ENCODE results near the gene MCEMP1.
A peak's percentile ranks its signal among the peaks of the same experiment; 100 is the strongest.

MCEMP1 gene

DNA sequence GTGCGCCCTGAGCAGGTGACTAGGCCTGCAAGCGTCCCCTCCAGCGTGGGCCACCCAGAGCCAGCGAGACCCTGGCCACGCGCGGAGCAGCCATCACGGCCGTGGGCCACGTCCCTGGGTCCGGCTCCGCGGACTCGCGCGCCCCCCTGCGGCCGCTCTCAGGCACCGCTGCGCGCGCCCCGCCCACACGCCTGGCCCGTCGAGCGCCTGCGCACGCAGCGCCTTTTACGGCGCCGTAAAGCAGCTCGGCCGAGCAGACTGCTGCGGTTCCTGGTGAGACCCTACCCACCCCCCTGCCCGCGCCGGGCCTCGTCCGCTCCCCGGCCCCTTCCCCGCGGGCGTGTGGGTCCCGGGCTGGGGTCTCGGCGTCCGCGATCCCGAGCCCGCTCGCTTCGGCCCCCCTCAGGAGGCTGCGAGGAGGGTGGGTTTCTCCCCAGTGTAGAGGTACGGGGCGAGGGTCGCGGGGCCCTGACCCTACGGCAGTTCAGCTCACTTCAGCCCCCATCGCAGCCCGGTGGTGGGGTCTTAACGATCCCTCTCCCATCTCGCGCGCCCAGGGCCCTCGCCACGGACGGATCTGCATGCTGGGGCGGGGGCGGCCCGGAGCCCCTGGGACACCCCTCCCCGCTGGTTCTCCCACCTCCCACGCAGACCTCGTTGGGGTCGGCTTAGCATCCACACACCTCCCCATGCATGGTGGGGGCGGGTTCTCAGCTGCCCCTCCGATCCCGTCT is 3.9 kb downstream of the MCEMP1 start, which contains the start of gene TRAPPC5:
TRAPPC5 (plus strand) TSS at position 228 of the 734 bp plus-strand sequence. CDS start 1,421 bp downstream, outside the sequence.
- no peaks in the 10 kb centered on the region for H3K9me3 ChIP-seq (ENCODE audit: control insufficient read depth in 1 of 2, low read length in 2 of 2)
- peaks cover 7 to 14% of the 10 kb centered on the region in 2 donors for H3K27me3 ChIP-seq (ENCODE audit: control insufficient read depth in 1 of 2, insufficient read depth in 2 of 2, low read length in 2 of 2)
- H3K27ac ChIP-seq (ENCODE audit: low read depth, low read length), result peak within 1 kb of the TSS; percentile 62
- peak within 1 kb of the TSS; percentile 83 to 93 for H3K4me3 ChIP-seq (ENCODE audit: low read depth in 1 of 2, low read length in 2 of 2)
- peaks cover 0 to 12% of the 10 kb centered on the region in 2 donors for H3K36me3 ChIP-seq (ENCODE audit: control insufficient read depth in 1 of 2, insufficient read depth in 2 of 2, low read length in 2 of 2)
- H3K9ac ChIP-seq (ENCODE audit: low read depth in 1 of 2, low read length in 2 of 2), result peak within 1 kb of the TSS; percentile 92 to 94
- peaks cover 6 to 27% of the 10 kb centered on the region in 2 donors for H3K4me1 ChIP-seq (ENCODE audit: control insufficient read depth in 1 of 2, insufficient read depth in 2 of 2, low read length in 2 of 2)

- Histone ChIP-seq H3K9me3 (ENCODE audit: control insufficient read depth in 1 of 2, low read length in 2 of 2) (no peaks in the 10 kb centered on the region), H3K9ac (ENCODE audit: low read depth in 1 of 2, low read length in 2 of 2) (peak overlapping the region; percentile 92 to 94), H3K27me3 (ENCODE audit: control insufficient read depth in 1 of 2, insufficient read depth in 2 of 2, low read length in 2 of 2) (peaks cover 5 to 14% of the 10 kb centered on the region in 2 donors)
These were observed 4.7 kb downstream of the MCEMP1 start for GRCh38 chr19:7681340-7682174.

DNA sequence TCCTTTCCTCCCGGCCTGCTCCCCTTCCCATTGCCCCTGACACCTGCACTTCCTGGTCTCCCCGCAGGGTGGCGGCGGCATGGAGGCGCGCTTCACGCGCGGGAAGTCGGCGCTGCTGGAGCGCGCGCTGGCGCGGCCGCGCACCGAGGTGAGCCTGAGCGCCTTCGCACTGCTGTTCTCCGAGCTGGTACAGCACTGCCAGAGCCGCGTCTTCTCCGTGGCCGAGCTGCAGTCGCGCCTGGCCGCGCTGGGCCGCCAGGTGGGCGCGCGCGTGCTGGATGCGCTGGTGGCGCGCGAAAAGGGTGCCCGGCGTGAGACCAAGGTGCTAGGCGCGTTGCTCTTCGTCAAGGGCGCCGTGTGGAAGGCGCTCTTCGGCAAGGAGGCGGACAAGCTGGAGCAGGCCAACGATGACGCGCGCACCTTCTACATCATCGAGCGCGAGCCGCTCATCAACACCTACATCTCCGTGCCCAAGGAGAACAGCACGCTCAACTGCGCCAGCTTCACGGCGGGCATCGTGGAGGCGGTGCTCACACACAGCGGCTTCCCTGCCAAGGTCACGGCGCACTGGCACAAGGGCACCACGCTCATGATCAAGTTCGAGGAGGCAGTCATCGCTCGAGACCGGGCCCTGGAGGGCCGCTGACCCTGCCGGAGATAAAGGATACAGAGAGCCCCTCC is 5.4 kb downstream of the MCEMP1 start:
- no peak overlapping the region for H3K27ac ChIP-seq (ENCODE audit: low read depth, low read length)

More at GRCh38 chr19:7681340-7682174, 4.7 kb downstream of the MCEMP1 start:
- Histone ChIP-seq H3K27ac (ENCODE audit: low read depth, low read length) (no peak overlapping the region), H3K4me3 (ENCODE audit: low read depth in 1 of 2, low read length in 2 of 2) (peak overlapping the region; percentile 83 to 93), H3K36me3 (ENCODE audit: control insufficient read depth in 1 of 2, insufficient read depth in 2 of 2, low read length in 2 of 2) (peaks cover 0 to 12% of the 10 kb centered on the region in 2 donors), H3K4me1 (ENCODE audit: control insufficient read depth in 1 of 2, insufficient read depth in 2 of 2, low read length in 2 of 2) (peaks cover 6 to 25% of the 10 kb centered on the region in 2 donors)

DNA sequence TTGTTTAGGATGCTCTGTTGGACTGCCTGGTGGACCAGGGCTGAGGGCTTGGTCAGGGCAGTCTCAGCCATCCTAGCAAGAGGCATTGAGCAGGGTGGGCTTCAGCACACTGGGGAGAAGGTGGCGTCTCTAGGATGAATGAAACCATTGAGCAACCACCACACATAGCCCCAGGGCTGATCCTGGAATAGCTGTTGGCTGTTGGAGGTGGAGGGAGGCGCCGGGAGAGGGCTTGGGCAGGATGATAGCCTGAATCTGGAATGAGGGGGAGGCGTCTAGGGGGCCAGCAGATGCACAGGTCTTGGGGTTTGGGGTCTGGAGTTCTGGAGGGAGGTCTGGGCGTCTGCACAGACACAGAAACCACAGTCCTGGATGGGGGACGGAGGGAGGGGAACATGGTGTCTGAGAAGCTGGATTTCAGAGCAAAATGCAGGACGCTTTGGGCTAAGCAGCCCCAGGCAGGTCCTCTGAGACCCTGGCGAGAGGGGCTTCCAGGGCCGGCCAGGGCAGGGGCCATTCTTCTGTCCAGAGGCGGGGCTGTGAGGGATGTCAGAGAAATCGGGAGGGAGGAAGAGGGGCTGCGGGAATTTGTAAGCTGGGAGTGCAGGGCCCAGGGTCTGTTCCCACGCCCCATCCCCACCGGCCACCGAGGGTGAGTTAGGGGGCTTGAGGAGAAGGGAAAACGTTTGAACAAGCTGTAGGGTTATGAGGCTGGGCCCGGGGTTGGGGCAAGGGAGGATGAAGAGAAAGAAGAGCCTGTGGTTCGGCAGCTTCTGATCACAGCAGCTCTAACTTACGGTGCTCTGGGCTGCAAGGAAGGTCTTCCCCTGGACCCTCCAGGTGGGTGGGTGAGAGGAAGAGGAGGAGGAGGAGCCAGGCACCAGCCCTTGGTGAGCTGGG is 8.9 kb downstream of the MCEMP1 start:
- no peak overlapping the region for H3K9ac ChIP-seq (ENCODE audit: low read depth in 1 of 2, low read length in 2 of 2)

More for the DNA sequence above, 5.4 kb downstream of the MCEMP1 start:
- Histone ChIP-seq H3K4me1 (ENCODE audit: control insufficient read depth in 1 of 2, insufficient read depth in 2 of 2, low read length in 2 of 2) (peaks cover 6 to 23% of the 10 kb centered on the region in 2 donors), H3K9ac (ENCODE audit: low read depth in 1 of 2, low read length in 2 of 2) (no peak overlapping the region), H3K4me3 (ENCODE audit: low read depth in 1 of 2, low read length in 2 of 2) (peak overlapping the region in 1 of 2 donors; percentile 93), H3K27me3 (ENCODE audit: control insufficient read depth in 1 of 2, insufficient read depth in 2 of 2, low read length in 2 of 2) (peaks cover 5 to 14% of the 10 kb centered on the region in 2 donors), H3K36me3 (ENCODE audit: control insufficient read depth in 1 of 2, insufficient read depth in 2 of 2, low read length in 2 of 2) (peaks cover 0 to 12% of the 10 kb centered on the region in 2 donors), H3K9me3 (ENCODE audit: control insufficient read depth in 1 of 2, low read length in 2 of 2) (no peaks in the 10 kb centered on the region)

DNA sequence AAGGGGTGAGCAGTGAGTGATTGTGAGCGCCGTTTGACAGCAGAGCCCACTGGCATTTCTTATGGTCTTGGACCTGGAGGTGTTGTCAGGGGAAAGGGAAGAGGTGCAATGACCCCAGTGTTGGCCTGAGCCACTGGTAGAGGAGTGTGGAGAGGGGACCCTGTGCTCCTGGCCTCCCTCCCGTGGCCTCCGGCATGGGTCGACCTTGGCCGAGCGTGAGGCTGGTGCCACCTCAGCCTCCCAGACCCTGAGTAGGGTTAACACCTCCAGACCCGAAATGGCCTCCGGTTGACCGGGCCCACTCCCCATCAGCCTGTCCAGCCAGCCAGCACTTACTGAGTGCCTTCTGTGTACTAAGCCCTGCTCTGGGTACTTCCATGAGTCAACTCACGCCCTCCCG is 10.3 kb downstream of the MCEMP1 start:
- Histone ChIP-seq H3K4me1 (ENCODE audit: control insufficient read depth in 1 of 2, insufficient read depth in 2 of 2, low read length in 2 of 2) (no peaks in the 10 kb centered on the region), H3K9me3 (ENCODE audit: control insufficient read depth in 1 of 2, low read length in 2 of 2) (no peaks in the 10 kb centered on the region), H3K9ac (ENCODE audit: low read depth in 1 of 2, low read length in 2 of 2) (no peak overlapping the region), H3K27ac (ENCODE audit: low read depth, low read length) (no peak overlapping the region), H3K27me3 (ENCODE audit: control insufficient read depth in 1 of 2, insufficient read depth in 2 of 2, low read length in 2 of 2) (no peaks in the 10 kb centered on the region), H3K36me3 (ENCODE audit: control insufficient read depth in 1 of 2, insufficient read depth in 2 of 2, low read length in 2 of 2) (peaks cover 0 to 12% of the 10 kb centered on the region in 2 donors), H3K4me3 (ENCODE audit: low read depth in 1 of 2, low read length in 2 of 2) (no peak overlapping the region)

More for the DNA sequence above, 8.9 kb downstream of the MCEMP1 start:
- no peak overlapping the region for H3K27ac ChIP-seq (ENCODE audit: low read depth, low read length)
- no peak overlapping the region for H3K4me3 ChIP-seq (ENCODE audit: low read depth in 1 of 2, low read length in 2 of 2)
- H3K9me3 ChIP-seq (ENCODE audit: control insufficient read depth in 1 of 2, low read length in 2 of 2), result no peaks in the 10 kb centered on the region
- H3K27me3 ChIP-seq (ENCODE audit: control insufficient read depth in 1 of 2, insufficient read depth in 2 of 2, low read length in 2 of 2), result no peaks in the 10 kb centered on the region
- peaks cover 0 to 9% of the 10 kb centered on the region in 2 donors for H3K4me1 ChIP-seq (ENCODE audit: control insufficient read depth in 1 of 2, insufficient read depth in 2 of 2, low read length in 2 of 2)
- H3K36me3 ChIP-seq (ENCODE audit: control insufficient read depth in 1 of 2, insufficient read depth in 2 of 2, low read length in 2 of 2), result peaks cover 0 to 12% of the 10 kb centered on the region in 2 donors

DNA sequence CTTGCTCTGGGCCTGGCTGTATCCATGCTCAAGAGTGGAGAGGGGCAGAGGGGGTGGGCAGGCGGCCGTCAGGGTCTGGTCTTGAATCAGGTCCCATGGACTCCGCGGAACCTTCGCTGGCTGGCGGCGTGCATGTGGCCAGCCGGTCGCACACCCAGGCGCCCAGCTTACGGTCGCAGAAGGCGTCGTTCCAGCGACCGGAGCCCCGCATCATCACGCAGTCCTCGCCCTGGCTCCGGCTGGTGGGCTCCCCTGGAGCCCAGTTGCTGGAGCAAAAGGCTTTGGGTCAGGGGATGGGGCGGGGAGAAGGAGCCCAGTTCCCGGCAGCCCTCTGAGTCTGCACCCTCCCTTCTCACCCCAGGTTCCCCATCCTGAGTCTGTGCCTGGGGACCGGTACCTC is 12.3 kb downstream of the MCEMP1 start:
- Histone ChIP-seq H3K27me3 (ENCODE audit: control insufficient read depth in 1 of 2, insufficient read depth in 2 of 2, low read length in 2 of 2) (no peaks in the 10 kb centered on the region), H3K4me3 (ENCODE audit: low read depth in 1 of 2, low read length in 2 of 2) (no peak overlapping the region), H3K27ac (ENCODE audit: low read depth, low read length) (no peak overlapping the region), H3K9me3 (ENCODE audit: control insufficient read depth in 1 of 2, low read length in 2 of 2) (no peaks in the 10 kb centered on the region), H3K36me3 (ENCODE audit: control insufficient read depth in 1 of 2, insufficient read depth in 2 of 2, low read length in 2 of 2) (no peaks in the 10 kb centered on the region), H3K4me1 (ENCODE audit: control insufficient read depth in 1 of 2, insufficient read depth in 2 of 2, low read length in 2 of 2) (no peaks in the 10 kb centered on the region), H3K9ac (ENCODE audit: low read depth in 1 of 2, low read length in 2 of 2) (no peak overlapping the region)

GRCh38 chr19:7690779-7691258 is 13.9 kb downstream of the MCEMP1 start:
- no peak overlapping the region for H3K9ac ChIP-seq (ENCODE audit: low read depth in 1 of 2, low read length in 2 of 2)
- no peaks in the 10 kb centered on the region for H3K27me3 ChIP-seq (ENCODE audit: control insufficient read depth in 1 of 2, insufficient read depth in 2 of 2, low read length in 2 of 2)
- no peaks in the 10 kb centered on the region for H3K9me3 ChIP-seq (ENCODE audit: control insufficient read depth in 1 of 2, low read length in 2 of 2)
- H3K4me1 ChIP-seq (ENCODE audit: control insufficient read depth in 1 of 2, insufficient read depth in 2 of 2, low read length in 2 of 2), result no peaks in the 10 kb centered on the region
- H3K4me3 ChIP-seq (ENCODE audit: low read depth in 1 of 2, low read length in 2 of 2), result no peak overlapping the region
- no peak overlapping the region for H3K27ac ChIP-seq (ENCODE audit: low read depth, low read length)
- H3K36me3 ChIP-seq (ENCODE audit: control insufficient read depth in 1 of 2, insufficient read depth in 2 of 2, low read length in 2 of 2), result no peaks in the 10 kb centered on the region

- no peaks in the 10 kb centered on the region for H3K4me1 ChIP-seq (ENCODE audit: control insufficient read depth in 1 of 2, insufficient read depth in 2 of 2, low read length in 2 of 2)
- H3K9ac ChIP-seq (ENCODE audit: low read depth in 1 of 2, low read length in 2 of 2), result no peak overlapping the region
- H3K27me3 ChIP-seq (ENCODE audit: control insufficient read depth in 1 of 2, insufficient read depth in 2 of 2, low read length in 2 of 2), result no peaks in the 10 kb centered on the region
- H3K9me3 ChIP-seq (ENCODE audit: control insufficient read depth in 1 of 2, low read length in 2 of 2), result no peaks in the 10 kb centered on the region
- H3K4me3 ChIP-seq (ENCODE audit: low read depth in 1 of 2, low read length in 2 of 2), result no peak overlapping the region
- H3K27ac ChIP-seq (ENCODE audit: low read depth, low read length), result no peak overlapping the region
- H3K36me3 ChIP-seq (ENCODE audit: control insufficient read depth in 1 of 2, insufficient read depth in 2 of 2, low read length in 2 of 2), result no peaks in the 10 kb centered on the region
These were observed 14.6 kb downstream of the MCEMP1 start for GRCh38 chr19:7691497-7691896.

GRCh38 chr19:7692417-7693088 is 15.7 kb downstream of the MCEMP1 start:
- H3K9me3 ChIP-seq (ENCODE audit: control insufficient read depth in 1 of 2, low read length in 2 of 2), result no peaks in the 10 kb centered on the region
- no peaks in the 10 kb centered on the region for H3K4me1 ChIP-seq (ENCODE audit: control insufficient read depth in 1 of 2, insufficient read depth in 2 of 2, low read length in 2 of 2)
- H3K27ac ChIP-seq (ENCODE audit: low read depth, low read length), result no peak overlapping the region
- H3K4me3 ChIP-seq (ENCODE audit: low read depth in 1 of 2, low read length in 2 of 2), result no peak overlapping the region
- no peaks in the 10 kb centered on the region for H3K27me3 ChIP-seq (ENCODE audit: control insufficient read depth in 1 of 2, insufficient read depth in 2 of 2, low read length in 2 of 2)
- H3K36me3 ChIP-seq (ENCODE audit: control insufficient read depth in 1 of 2, insufficient read depth in 2 of 2, low read length in 2 of 2), result no peaks in the 10 kb centered on the region
- no peak overlapping the region for H3K9ac ChIP-seq (ENCODE audit: low read depth in 1 of 2, low read length in 2 of 2)
